Measurements from ENCODE around the gene KCNQ1.

- TF ChIP-seq CTCF (conservative IDR thresholded peaks at IDR 0.05): no peak
- no peak for TF ChIP-seq EZH2 (IDR thresholded peaks at IDR 0.05; ENCODE audit: low read depth)
These were observed 366.6 kb downstream of the KCNQ1 start for GRCh38 chr11:2811206-2812091.
